Measurements from ENCODE around the gene OR7C1. TPM values are rescaled to one million over a fixed set of nuclear protein-coding genes. Genes with fewer than 3 reads are reported as not detected.
"Not testable (repeated sequence)": the region's sequence is repeated elsewhere in the genome, so short reads cannot be mapped to it uniquely, and the experiment has no call there.

The OR7C1 gene
- total RNA-seq, 1 experiment from 2014 or later: not detected

- Histone ChIP-seq H2AFZ (ENCODE audit: low read length) (no peak overlapping the region), H4K20me1 (ENCODE audit: insufficient read depth, low read depth, low read length) (no peaks in the 10 kb centered on the region), H3K9me3 (ENCODE audit: low read length) (no peaks in the 10 kb centered on the region), H3K9ac (ENCODE audit: low read length) (no peak overlapping the region), H3K79me2 (ENCODE audit: low read length) (no peaks in the 10 kb centered on the region), H3K4me1 (ENCODE audit: low read length) (no peaks in the 10 kb centered on the region), H3K27ac (ENCODE audit: low read length) (no peak overlapping the region), H3K9me2 (replicated peaks; ENCODE audit: insufficient read depth, low read length) (no peaks in the 10 kb centered on the region), H3K4me2 (ENCODE audit: low read depth, low read length, poor library complexity, severe bottlenecking) (no peak overlapping the region), H3K27me3 (ENCODE audit: low read length) (no peaks in the 10 kb centered on the region), H3K36me3 (ENCODE audit: insufficient read depth, low read length) (no peaks in the 10 kb centered on the region), H3K4me3 (ENCODE audit: low read length) (no peak overlapping the region)
- no peak for DNase-seq
Measured at GRCh38 chr19:14798760-14799159, 36.2 kb downstream of the OR7C1 start.

DNA sequence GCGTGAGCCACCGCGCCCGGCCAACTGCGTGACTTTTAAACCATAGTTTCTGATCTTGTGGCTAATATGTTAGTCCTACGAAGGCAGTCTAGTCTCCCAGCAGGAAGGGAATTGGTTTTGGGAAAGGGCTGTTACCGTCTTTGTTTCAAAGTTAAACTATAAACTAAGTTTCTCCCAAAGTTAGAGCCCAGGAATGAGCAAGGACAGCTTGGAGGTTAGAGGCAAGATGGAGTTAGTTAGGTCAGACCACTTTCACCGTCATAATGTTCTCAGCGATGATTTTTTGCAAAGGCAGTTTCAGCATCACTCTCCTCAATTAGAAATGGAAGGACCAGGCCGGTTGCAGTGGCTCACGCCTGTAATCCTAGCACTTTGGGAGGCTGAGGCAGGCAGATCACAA, 39.0 kb downstream of the OR7C1 start:
- Histone ChIP-seq H3K36me3 (ENCODE audit: insufficient read depth, low read length) (no peaks in the 10 kb centered on the region), H4K20me1 (ENCODE audit: insufficient read depth, low read depth, low read length) (no peaks in the 10 kb centered on the region)
- DNase-seq: no peak

GRCh38 chr19:14795078-14795721, 39.8 kb downstream of the OR7C1 start:
- H3K9ac ChIP-seq (ENCODE audit: low read length): no peak overlapping the region
- no peaks in the 10 kb centered on the region for H3K79me2 ChIP-seq (ENCODE audit: low read length)
- H3K4me2 ChIP-seq (ENCODE audit: low read depth, low read length, poor library complexity, severe bottlenecking): no peak overlapping the region
- H3K9me2 ChIP-seq (replicated peaks; ENCODE audit: insufficient read depth, low read length): no peaks in the 10 kb centered on the region
- no peaks in the 10 kb centered on the region for H3K27me3 ChIP-seq (ENCODE audit: low read length)
- no peak for DNase-seq
- no peak overlapping the region for H3K4me3 ChIP-seq (ENCODE audit: low read length)
- H3K4me1 ChIP-seq (ENCODE audit: low read length): no peaks in the 10 kb centered on the region
- no peaks in the 10 kb centered on the region for H3K9me3 ChIP-seq (ENCODE audit: low read length)
- no peaks in the 10 kb centered on the region for H4K20me1 ChIP-seq (ENCODE audit: insufficient read depth, low read depth, low read length)
- H2AFZ ChIP-seq (ENCODE audit: low read length): no peak overlapping the region
- H3K27ac ChIP-seq (ENCODE audit: low read length): no peak overlapping the region
- no peaks in the 10 kb centered on the region for H3K36me3 ChIP-seq (ENCODE audit: insufficient read depth, low read length)

More for the DNA sequence above, 39.0 kb downstream of the OR7C1 start:
- H3K79me2 ChIP-seq (ENCODE audit: low read length): no peaks in the 10 kb centered on the region
- no peak overlapping the region for H3K4me3 ChIP-seq (ENCODE audit: low read length)
- no peaks in the 10 kb centered on the region for H3K9me3 ChIP-seq (ENCODE audit: low read length)
- no peak overlapping the region for H2AFZ ChIP-seq (ENCODE audit: low read length)
- no peak overlapping the region for H3K4me2 ChIP-seq (ENCODE audit: low read depth, low read length, poor library complexity, severe bottlenecking)
- no peaks in the 10 kb centered on the region for H3K9me2 ChIP-seq (replicated peaks; ENCODE audit: insufficient read depth, low read length)
- no peaks in the 10 kb centered on the region for H3K27me3 ChIP-seq (ENCODE audit: low read length)
- no peak overlapping the region for H3K27ac ChIP-seq (ENCODE audit: low read length)
- no peaks in the 10 kb centered on the region for H3K4me1 ChIP-seq (ENCODE audit: low read length)
- H3K9ac ChIP-seq (ENCODE audit: low read length): no peak overlapping the region

DNA sequence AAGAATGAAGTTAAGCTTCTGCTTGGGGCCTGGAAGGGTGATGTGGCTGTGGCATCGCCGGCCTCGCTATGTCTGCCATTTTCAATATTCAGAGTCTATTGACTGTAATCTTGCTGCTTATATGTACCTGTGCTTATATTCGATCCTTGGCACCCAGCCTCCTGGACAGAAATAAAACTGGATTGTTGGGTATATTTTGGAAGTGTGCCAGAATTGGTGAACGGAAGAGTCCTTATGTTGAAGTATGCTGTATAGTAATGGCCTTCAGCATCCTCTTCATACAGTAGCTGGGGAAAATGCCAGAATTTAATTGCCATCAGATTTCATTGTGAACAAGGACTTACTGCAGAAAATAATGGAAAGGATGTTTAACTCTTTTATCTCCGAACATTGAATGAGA, 42.7 kb downstream of the OR7C1 start:
- not testable (repeated sequence) for H3K4me2 ChIP-seq (ENCODE audit: low read depth, low read length, poor library complexity, severe bottlenecking); H3K9ac ChIP-seq (ENCODE audit: low read length); H3K27me3 ChIP-seq (ENCODE audit: low read length)

DNA sequence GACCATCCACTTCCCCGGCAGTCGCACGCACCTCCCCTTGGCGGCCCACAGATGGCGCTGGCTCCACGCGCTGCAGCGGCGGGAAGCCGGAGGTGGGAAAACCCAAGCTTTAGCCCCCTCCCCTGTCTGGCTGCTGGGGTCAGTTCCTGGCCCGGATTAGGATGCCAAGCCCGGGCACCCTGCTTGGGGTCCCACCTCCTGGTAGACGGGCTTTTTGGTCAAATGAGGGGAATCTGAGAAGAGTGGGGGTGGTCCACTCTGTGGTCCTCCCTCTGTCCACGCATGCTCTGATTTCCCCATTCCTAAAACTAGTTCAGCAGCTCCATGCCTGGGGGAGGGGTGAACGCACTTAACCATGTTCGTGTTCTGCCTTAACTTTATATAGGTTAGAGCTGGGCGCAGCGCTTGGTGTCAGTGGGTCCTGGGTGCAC, 48.5 kb downstream of the OR7C1 start:
- Histone ChIP-seq H4K20me1 (ENCODE audit: insufficient read depth, low read depth, low read length) (no peaks in the 10 kb centered on the region), H3K4me1 (ENCODE audit: low read length) (no peaks in the 10 kb centered on the region), H3K79me2 (ENCODE audit: low read length) (no peaks in the 10 kb centered on the region), H3K36me3 (ENCODE audit: insufficient read depth, low read length) (no peaks in the 10 kb centered on the region), H3K4me2 (ENCODE audit: low read depth, low read length, poor library complexity, severe bottlenecking) (no peak overlapping the region), H3K27me3 (ENCODE audit: low read length) (no peaks in the 10 kb centered on the region), H2AFZ (ENCODE audit: low read length) (no peak overlapping the region), H3K4me3 (ENCODE audit: low read length) (no peak overlapping the region), H3K9me3 (ENCODE audit: low read length) (no peaks in the 10 kb centered on the region), H3K27ac (ENCODE audit: low read length) (no peak overlapping the region), H3K9ac (ENCODE audit: low read length) (no peak overlapping the region), H3K9me2 (replicated peaks; ENCODE audit: insufficient read depth, low read length) (no peaks in the 10 kb centered on the region)
- peak; percentile 73 for DNase-seq

More for the DNA sequence above, 42.7 kb downstream of the OR7C1 start:
- not testable (repeated sequence) for H3K79me2 ChIP-seq (ENCODE audit: low read length); DNase-seq; H2AFZ ChIP-seq (ENCODE audit: low read length); H4K20me1 ChIP-seq (ENCODE audit: insufficient read depth, low read depth, low read length); H3K4me3 ChIP-seq (ENCODE audit: low read length); H3K36me3 ChIP-seq (ENCODE audit: insufficient read depth, low read length); H3K4me1 ChIP-seq (ENCODE audit: low read length); H3K27ac ChIP-seq (ENCODE audit: low read length); H3K9me3 ChIP-seq (ENCODE audit: low read length); H3K9me2 ChIP-seq (replicated peaks; ENCODE audit: insufficient read depth, low read length)

DNA sequence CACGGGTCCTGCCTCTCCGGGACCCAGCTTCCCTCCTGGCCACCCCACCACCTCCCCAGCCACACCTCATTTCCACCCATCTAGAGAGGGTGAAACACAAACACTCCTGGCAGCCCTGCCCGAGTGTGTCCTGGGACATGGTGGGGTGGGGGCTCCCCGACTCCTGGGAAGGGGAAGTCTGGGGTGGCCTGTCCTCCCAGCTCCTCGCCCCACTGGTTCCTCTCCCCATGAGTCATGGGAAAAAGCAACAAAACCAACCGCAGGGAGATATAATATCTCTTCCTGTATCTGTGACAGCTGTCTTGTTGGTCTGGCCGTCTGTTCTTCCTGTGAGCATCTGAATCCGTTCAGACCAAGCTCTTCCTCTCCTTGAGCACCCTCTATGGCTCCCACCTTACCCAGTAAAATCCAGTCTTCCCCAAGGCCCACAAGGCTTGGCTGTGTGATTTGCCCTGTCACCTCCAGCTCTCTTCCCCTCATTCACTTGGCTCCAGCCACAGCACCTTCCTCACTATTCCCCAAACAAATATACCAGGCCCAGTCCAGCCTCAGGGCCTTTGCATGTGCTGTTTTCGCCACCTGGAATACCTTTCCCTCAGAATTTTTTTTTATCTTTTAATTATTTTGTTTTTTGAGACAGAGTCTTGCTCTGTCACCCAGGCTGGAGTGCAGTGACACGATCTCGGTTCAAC, 49.7 kb downstream of the OR7C1 start:
- not testable (repeated sequence) for H3K36me3 ChIP-seq (ENCODE audit: insufficient read depth, low read length); H3K9me2 ChIP-seq (replicated peaks; ENCODE audit: insufficient read depth, low read length); H3K4me1 ChIP-seq (ENCODE audit: low read length); H3K4me2 ChIP-seq (ENCODE audit: low read depth, low read length, poor library complexity, severe bottlenecking); H3K9ac ChIP-seq (ENCODE audit: low read length); H3K9me3 ChIP-seq (ENCODE audit: low read length); H4K20me1 ChIP-seq (ENCODE audit: insufficient read depth, low read depth, low read length); H3K79me2 ChIP-seq (ENCODE audit: low read length); H2AFZ ChIP-seq (ENCODE audit: low read length); H3K27me3 ChIP-seq (ENCODE audit: low read length); H3K27ac ChIP-seq (ENCODE audit: low read length); DNase-seq; H3K4me3 ChIP-seq (ENCODE audit: low read length)

DNA sequence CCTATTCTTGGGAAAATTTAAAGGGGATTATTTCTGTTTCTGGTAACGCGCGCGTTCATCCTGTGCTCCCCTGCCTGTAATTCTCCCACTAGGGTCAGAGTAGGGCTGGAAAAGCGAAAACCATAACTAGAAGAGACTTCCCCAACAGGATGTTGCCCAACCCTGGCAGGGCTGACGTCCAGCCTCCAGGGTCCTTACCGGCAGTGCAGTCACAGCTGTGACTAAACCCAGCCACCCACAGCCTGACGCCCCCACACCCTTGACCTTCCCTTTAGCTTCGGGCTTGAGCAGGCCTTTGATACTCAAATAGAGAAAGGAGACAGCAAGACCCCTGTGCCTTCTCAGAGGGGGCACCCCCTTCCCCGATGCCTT, 50.3 kb downstream of the OR7C1 start:
- H3K9me3 ChIP-seq (ENCODE audit: low read length); H3K4me2 ChIP-seq (ENCODE audit: low read depth, low read length, poor library complexity, severe bottlenecking); H3K4me3 ChIP-seq (ENCODE audit: low read length); H3K27ac ChIP-seq (ENCODE audit: low read length); H3K36me3 ChIP-seq (ENCODE audit: insufficient read depth, low read length); H3K9me2 ChIP-seq (replicated peaks; ENCODE audit: insufficient read depth, low read length); H3K9ac ChIP-seq (ENCODE audit: low read length); H3K27me3 ChIP-seq (ENCODE audit: low read length); H3K79me2 ChIP-seq (ENCODE audit: low read length); DNase-seq; H2AFZ ChIP-seq (ENCODE audit: low read length); H4K20me1 ChIP-seq (ENCODE audit: insufficient read depth, low read depth, low read length); H3K4me1 ChIP-seq (ENCODE audit: low read length): not testable (repeated sequence)

DNA sequence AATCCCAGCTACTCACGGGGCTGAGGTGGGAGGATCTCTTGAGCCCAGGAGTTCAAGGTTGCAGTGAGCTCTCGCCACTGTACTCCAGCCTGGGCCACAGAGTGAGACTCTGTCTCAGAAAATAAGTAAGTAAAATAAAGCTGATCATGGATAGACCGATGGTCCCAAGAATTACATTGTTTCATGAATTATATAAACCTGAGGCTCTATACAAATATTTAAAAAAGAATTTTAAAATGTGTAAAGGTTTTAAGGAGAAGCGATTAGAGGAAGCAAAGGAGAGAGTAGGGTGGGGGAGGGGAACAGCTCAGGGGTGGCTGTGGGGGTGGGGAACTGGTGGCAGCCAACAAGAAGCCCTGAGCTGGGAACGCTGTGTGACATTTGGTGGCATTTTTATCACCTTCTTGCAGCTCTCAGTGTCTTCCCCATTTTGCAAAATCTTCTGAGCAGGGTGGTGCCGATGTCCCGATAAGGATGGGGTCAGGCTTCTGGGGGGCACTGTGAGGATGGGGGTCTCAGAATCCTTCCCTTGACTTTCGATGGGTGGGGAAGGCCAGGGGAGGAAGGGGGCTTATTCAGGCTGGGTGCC, 51.5 kb downstream of the OR7C1 start:
- not testable (repeated sequence) for H2AFZ ChIP-seq (ENCODE audit: low read length); H3K27me3 ChIP-seq (ENCODE audit: low read length); DNase-seq; H4K20me1 ChIP-seq (ENCODE audit: insufficient read depth, low read depth, low read length); H3K9me3 ChIP-seq (ENCODE audit: low read length); H3K27ac ChIP-seq (ENCODE audit: low read length); H3K9me2 ChIP-seq (replicated peaks; ENCODE audit: insufficient read depth, low read length); H3K36me3 ChIP-seq (ENCODE audit: insufficient read depth, low read length); H3K4me3 ChIP-seq (ENCODE audit: low read length); H3K4me2 ChIP-seq (ENCODE audit: low read depth, low read length, poor library complexity, severe bottlenecking); H3K79me2 ChIP-seq (ENCODE audit: low read length); H3K9ac ChIP-seq (ENCODE audit: low read length); H3K4me1 ChIP-seq (ENCODE audit: low read length)

Measured in Karpas-422 (cell line).